ENCODE data around the gene ADAMTS7.
"Not testable (repeated sequence)": the region's sequence is repeated elsewhere in the genome, so short reads cannot be mapped to it uniquely, and the experiment has no call there.

ADAMTS7 gene

DNA sequence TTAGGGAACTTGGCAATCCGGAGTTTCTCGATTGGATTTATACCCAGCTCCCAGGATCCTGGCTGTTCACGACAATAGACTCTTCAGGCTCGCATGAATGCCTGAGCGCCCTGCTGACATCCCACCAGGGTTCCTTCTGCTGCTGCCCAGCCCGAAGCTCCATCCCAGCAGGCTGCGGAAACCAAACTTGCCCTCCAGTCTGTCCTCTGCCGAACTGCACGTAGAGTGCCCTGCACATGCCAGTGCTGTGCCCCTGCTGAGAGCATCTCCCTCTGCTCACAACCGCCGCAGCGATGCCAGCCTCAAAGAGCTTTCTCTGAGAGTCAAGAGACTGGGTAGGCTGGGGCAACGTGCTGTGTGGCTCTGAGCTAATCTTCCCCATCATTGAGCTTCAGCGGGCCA is 6.9 kb downstream of the ADAMTS7 start:
- H3K27me3 ChIP-seq (ENCODE audit: control insufficient read depth in 2 of 2, insufficient read depth in 2 of 2, low read length in 2 of 2): peaks cover 5 to 6% of the 10 kb centered on the region in 2 donors
- H3K27ac ChIP-seq (ENCODE audit: low read depth in 2 of 2, low read length in 2 of 2): no peak overlapping the region
- no peak overlapping the region for H3K9ac ChIP-seq (ENCODE audit: low read depth in 1 of 2, low read length in 2 of 2)
- no peak overlapping the region for H3K4me3 ChIP-seq (ENCODE audit: low read length in 2 of 2)
- no peaks in the 10 kb centered on the region for H3K9me3 ChIP-seq (ENCODE audit: control insufficient read depth in 2 of 2, low read length in 2 of 2)
- no peaks in the 10 kb centered on the region for H3K36me3 ChIP-seq (ENCODE audit: control insufficient read depth in 2 of 2, insufficient read depth in 2 of 2, low read length in 2 of 2)
- no peaks in the 10 kb centered on the region for H3K4me1 ChIP-seq (ENCODE audit: control insufficient read depth in 2 of 2, insufficient read depth in 2 of 2, low read length in 2 of 2)

DNA sequence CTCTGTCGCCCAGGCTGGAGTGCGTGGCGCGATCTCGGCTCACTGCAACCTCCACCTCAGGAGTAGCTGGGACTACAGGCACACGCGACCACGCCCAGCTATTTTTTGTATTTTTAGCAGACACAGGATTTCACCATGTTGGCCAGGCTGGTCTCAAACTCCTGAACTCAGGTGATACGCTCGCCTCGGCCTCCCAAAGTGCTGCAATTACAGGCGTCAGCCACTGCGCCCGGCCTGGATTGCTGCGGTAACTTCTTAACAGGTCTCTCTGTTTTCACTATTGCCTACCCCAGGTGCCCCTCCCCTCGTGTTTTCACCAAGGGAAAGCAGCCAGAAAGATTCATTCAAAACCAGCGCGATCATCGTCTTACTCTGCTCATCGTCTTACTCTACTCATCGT is 10.5 kb downstream of the ADAMTS7 start:
- no peak overlapping the region for H3K9ac ChIP-seq (ENCODE audit: low read depth in 1 of 2, low read length in 2 of 2)
- no peaks in the 10 kb centered on the region for H3K36me3 ChIP-seq (ENCODE audit: control insufficient read depth in 2 of 2, insufficient read depth in 2 of 2, low read length in 2 of 2)
- H3K27me3 ChIP-seq (ENCODE audit: control insufficient read depth in 2 of 2, insufficient read depth in 2 of 2, low read length in 2 of 2): no peaks in the 10 kb centered on the region
- H3K4me3 ChIP-seq (ENCODE audit: low read length in 2 of 2): no peak overlapping the region
- H3K9me3 ChIP-seq (ENCODE audit: control insufficient read depth in 2 of 2, low read length in 2 of 2): no peaks in the 10 kb centered on the region
- no peaks in the 10 kb centered on the region for H3K4me1 ChIP-seq (ENCODE audit: control insufficient read depth in 2 of 2, insufficient read depth in 2 of 2, low read length in 2 of 2)
- H3K27ac ChIP-seq (ENCODE audit: low read depth in 2 of 2, low read length in 2 of 2): no peak overlapping the region

GRCh38 chr15:78800189-78800588 is 11.1 kb downstream of the ADAMTS7 start:
- no peak overlapping the region for H3K27ac ChIP-seq (ENCODE audit: low read depth in 2 of 2, low read length in 2 of 2)
- no peak overlapping the region for H3K4me3 ChIP-seq (ENCODE audit: low read length in 2 of 2)
- H3K27me3 ChIP-seq (ENCODE audit: control insufficient read depth in 2 of 2, insufficient read depth in 2 of 2, low read length in 2 of 2): no peaks in the 10 kb centered on the region
- H3K9me3 ChIP-seq (ENCODE audit: control insufficient read depth in 2 of 2, low read length in 2 of 2): no peaks in the 10 kb centered on the region
- H3K4me1 ChIP-seq (ENCODE audit: control insufficient read depth in 2 of 2, insufficient read depth in 2 of 2, low read length in 2 of 2): no peaks in the 10 kb centered on the region
- no peak overlapping the region for H3K9ac ChIP-seq (ENCODE audit: low read depth in 1 of 2, low read length in 2 of 2)
- H3K36me3 ChIP-seq (ENCODE audit: control insufficient read depth in 2 of 2, insufficient read depth in 2 of 2, low read length in 2 of 2): no peaks in the 10 kb centered on the region

DNA sequence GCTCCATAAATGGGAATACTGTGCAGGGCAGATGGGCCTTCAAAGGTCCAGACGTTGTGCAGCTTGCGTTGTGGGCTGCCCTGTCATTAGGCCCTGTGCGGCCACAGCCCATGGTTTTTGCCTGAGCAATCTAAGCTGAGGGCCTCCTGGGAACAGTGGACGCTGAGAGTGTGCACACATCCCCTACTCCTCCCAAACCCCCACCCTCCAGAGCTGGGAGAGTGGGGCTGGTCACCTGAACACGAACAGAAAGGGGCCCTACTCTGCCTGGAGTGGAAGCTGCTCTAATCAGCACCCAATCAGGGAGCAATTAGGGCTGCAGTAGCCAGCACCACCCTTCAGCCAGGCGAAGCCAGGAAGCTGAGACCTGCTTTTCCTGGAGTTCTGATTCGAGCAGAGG is 12.2 kb downstream of the ADAMTS7 start:
- not testable (repeated sequence) for H3K4me1 ChIP-seq (ENCODE audit: control insufficient read depth in 2 of 2, insufficient read depth in 2 of 2, low read length in 2 of 2); H3K36me3 ChIP-seq (ENCODE audit: control insufficient read depth in 2 of 2, insufficient read depth in 2 of 2, low read length in 2 of 2); H3K9ac ChIP-seq (ENCODE audit: low read depth in 1 of 2, low read length in 2 of 2); H3K27me3 ChIP-seq (ENCODE audit: control insufficient read depth in 2 of 2, insufficient read depth in 2 of 2, low read length in 2 of 2); H3K4me3 ChIP-seq (ENCODE audit: low read length in 2 of 2); H3K9me3 ChIP-seq (ENCODE audit: control insufficient read depth in 2 of 2, low read length in 2 of 2); H3K27ac ChIP-seq (ENCODE audit: low read depth in 2 of 2, low read length in 2 of 2)

GRCh38 chr15:78798355-78798754 is 12.9 kb downstream of the ADAMTS7 start:
- not testable (repeated sequence) for H3K9ac ChIP-seq (ENCODE audit: low read depth in 1 of 2, low read length in 2 of 2); H3K4me3 ChIP-seq (ENCODE audit: low read length in 2 of 2); H3K36me3 ChIP-seq (ENCODE audit: control insufficient read depth in 2 of 2, insufficient read depth in 2 of 2, low read length in 2 of 2); H3K27me3 ChIP-seq (ENCODE audit: control insufficient read depth in 2 of 2, insufficient read depth in 2 of 2, low read length in 2 of 2); H3K27ac ChIP-seq (ENCODE audit: low read depth in 2 of 2, low read length in 2 of 2); H3K9me3 ChIP-seq (ENCODE audit: control insufficient read depth in 2 of 2, low read length in 2 of 2); H3K4me1 ChIP-seq (ENCODE audit: control insufficient read depth in 2 of 2, insufficient read depth in 2 of 2, low read length in 2 of 2)

DNA sequence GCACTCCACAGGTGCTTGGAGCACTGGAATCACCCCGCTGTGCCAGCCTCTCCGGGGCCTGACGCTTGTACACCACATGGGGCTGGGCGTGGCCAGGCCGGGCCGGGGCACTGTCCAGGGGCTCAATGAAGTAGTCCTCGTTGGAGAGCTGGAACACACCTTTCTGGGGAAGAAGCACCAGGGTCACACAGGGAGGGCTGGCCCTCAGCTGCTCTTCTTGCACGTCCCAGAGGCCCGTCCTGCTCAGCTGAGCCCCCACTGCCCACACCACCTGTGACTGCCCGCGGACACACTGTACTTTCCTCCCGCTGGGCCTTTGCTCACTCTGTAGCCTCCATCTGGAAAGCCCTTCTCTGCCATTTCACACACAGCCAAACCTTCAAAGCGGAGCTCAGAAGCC is 13.3 kb downstream of the ADAMTS7 start:
- H3K9me3 ChIP-seq (ENCODE audit: control insufficient read depth in 2 of 2, low read length in 2 of 2): no peaks in the 10 kb centered on the region
- no peak overlapping the region for H3K4me3 ChIP-seq (ENCODE audit: low read length in 2 of 2)
- H3K4me1 ChIP-seq (ENCODE audit: control insufficient read depth in 2 of 2, insufficient read depth in 2 of 2, low read length in 2 of 2): no peaks in the 10 kb centered on the region
- H3K36me3 ChIP-seq (ENCODE audit: control insufficient read depth in 2 of 2, insufficient read depth in 2 of 2, low read length in 2 of 2): no peaks in the 10 kb centered on the region
- H3K27me3 ChIP-seq (ENCODE audit: control insufficient read depth in 2 of 2, insufficient read depth in 2 of 2, low read length in 2 of 2): no peaks in the 10 kb centered on the region
- H3K27ac ChIP-seq (ENCODE audit: low read depth in 2 of 2, low read length in 2 of 2): no peak overlapping the region
- H3K9ac ChIP-seq (ENCODE audit: low read depth in 1 of 2, low read length in 2 of 2): no peak overlapping the region

GRCh38 chr15:78796510-78796909 is 14.8 kb downstream of the ADAMTS7 start:
- Histone ChIP-seq H3K9ac (ENCODE audit: low read depth in 1 of 2, low read length in 2 of 2) (no peak overlapping the region), H3K36me3 (ENCODE audit: control insufficient read depth in 2 of 2, insufficient read depth in 2 of 2, low read length in 2 of 2) (no peaks in the 10 kb centered on the region), H3K4me3 (ENCODE audit: low read length in 2 of 2) (no peak overlapping the region), H3K4me1 (ENCODE audit: control insufficient read depth in 2 of 2, insufficient read depth in 2 of 2, low read length in 2 of 2) (no peaks in the 10 kb centered on the region), H3K9me3 (ENCODE audit: control insufficient read depth in 2 of 2, low read length in 2 of 2) (no peaks in the 10 kb centered on the region), H3K27me3 (ENCODE audit: control insufficient read depth in 2 of 2, insufficient read depth in 2 of 2, low read length in 2 of 2) (no peaks in the 10 kb centered on the region), H3K27ac (ENCODE audit: low read depth in 2 of 2, low read length in 2 of 2) (no peak overlapping the region)

GRCh38 chr15:78795043-78795442 is 16.2 kb downstream of the ADAMTS7 start:
- no peak overlapping the region for H3K27ac ChIP-seq (ENCODE audit: low read depth in 2 of 2, low read length in 2 of 2)
- no peak overlapping the region for H3K4me3 ChIP-seq (ENCODE audit: low read length in 2 of 2)
- H3K36me3 ChIP-seq (ENCODE audit: control insufficient read depth in 2 of 2, insufficient read depth in 2 of 2, low read length in 2 of 2): no peaks in the 10 kb centered on the region
- no peaks in the 10 kb centered on the region for H3K4me1 ChIP-seq (ENCODE audit: control insufficient read depth in 2 of 2, insufficient read depth in 2 of 2, low read length in 2 of 2)
- no peaks in the 10 kb centered on the region for H3K27me3 ChIP-seq (ENCODE audit: control insufficient read depth in 2 of 2, insufficient read depth in 2 of 2, low read length in 2 of 2)
- H3K9ac ChIP-seq (ENCODE audit: low read depth in 1 of 2, low read length in 2 of 2): no peak overlapping the region
- H3K9me3 ChIP-seq (ENCODE audit: control insufficient read depth in 2 of 2, low read length in 2 of 2): no peaks in the 10 kb centered on the region

DNA sequence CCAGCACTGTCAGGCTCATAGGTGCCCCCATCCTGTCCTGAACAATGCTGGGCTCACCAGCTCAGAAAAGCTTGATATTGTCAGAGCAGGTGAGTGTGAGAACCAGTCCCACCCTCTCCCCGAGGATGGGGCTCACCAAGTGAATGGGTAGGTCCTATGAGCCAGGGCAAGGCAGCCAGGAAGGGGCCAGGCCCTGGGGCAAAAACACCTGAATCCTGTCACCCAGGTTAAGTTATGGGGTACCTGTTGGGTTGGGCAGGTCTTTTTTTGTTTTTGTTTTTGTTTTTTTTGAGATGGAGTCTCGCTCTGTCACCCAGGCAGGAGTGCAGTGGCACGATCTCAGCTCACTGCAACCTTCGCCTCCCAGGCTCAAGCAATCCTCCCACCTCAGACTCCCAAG is 16.8 kb downstream of the ADAMTS7 start:
- H3K4me1 ChIP-seq (ENCODE audit: control insufficient read depth in 2 of 2, insufficient read depth in 2 of 2, low read length in 2 of 2); H3K27ac ChIP-seq (ENCODE audit: low read depth in 2 of 2, low read length in 2 of 2); H3K9ac ChIP-seq (ENCODE audit: low read depth in 1 of 2, low read length in 2 of 2); H3K9me3 ChIP-seq (ENCODE audit: control insufficient read depth in 2 of 2, low read length in 2 of 2); H3K27me3 ChIP-seq (ENCODE audit: control insufficient read depth in 2 of 2, insufficient read depth in 2 of 2, low read length in 2 of 2); H3K4me3 ChIP-seq (ENCODE audit: low read length in 2 of 2); H3K36me3 ChIP-seq (ENCODE audit: control insufficient read depth in 2 of 2, insufficient read depth in 2 of 2, low read length in 2 of 2): not testable (repeated sequence)

DNA sequence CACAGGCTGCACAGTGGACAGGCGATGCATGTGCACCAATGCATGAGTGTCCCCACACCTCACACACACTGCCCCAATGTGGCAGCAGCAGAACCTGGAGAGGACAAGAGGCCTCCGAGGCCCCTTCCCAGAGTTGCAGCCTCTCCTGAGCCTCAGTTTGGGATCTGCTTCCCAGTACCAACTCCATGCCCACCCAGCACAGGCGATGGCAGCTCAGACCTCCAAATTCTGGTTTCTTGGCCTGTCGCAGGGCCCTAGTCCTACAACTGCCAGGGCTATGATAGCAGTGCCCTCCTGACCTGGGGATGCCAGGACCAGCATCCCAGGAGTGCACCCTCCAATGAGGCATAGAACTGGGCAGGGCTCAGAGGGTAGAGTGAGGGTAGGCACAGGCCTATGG is 19.9 kb downstream of the ADAMTS7 start:
- H3K9ac ChIP-seq (ENCODE audit: low read depth in 1 of 2, low read length in 2 of 2): no peak overlapping the region
- no peak overlapping the region for H3K4me3 ChIP-seq (ENCODE audit: low read length in 2 of 2)
- H3K27me3 ChIP-seq (ENCODE audit: control insufficient read depth in 2 of 2, insufficient read depth in 2 of 2, low read length in 2 of 2): no peaks in the 10 kb centered on the region
- H3K4me1 ChIP-seq (ENCODE audit: control insufficient read depth in 2 of 2, insufficient read depth in 2 of 2, low read length in 2 of 2): no peaks in the 10 kb centered on the region
- no peaks in the 10 kb centered on the region for H3K9me3 ChIP-seq (ENCODE audit: control insufficient read depth in 2 of 2, low read length in 2 of 2)
- H3K27ac ChIP-seq (ENCODE audit: low read depth in 2 of 2, low read length in 2 of 2): no peak overlapping the region
- no peaks in the 10 kb centered on the region for H3K36me3 ChIP-seq (ENCODE audit: control insufficient read depth in 2 of 2, insufficient read depth in 2 of 2, low read length in 2 of 2)

GRCh38 chr15:78790027-78790426 is 21.2 kb downstream of the ADAMTS7 start:
- H3K36me3 ChIP-seq (ENCODE audit: control insufficient read depth in 2 of 2, insufficient read depth in 2 of 2, low read length in 2 of 2): no peaks in the 10 kb centered on the region
- no peak overlapping the region for H3K9ac ChIP-seq (ENCODE audit: low read depth in 1 of 2, low read length in 2 of 2)
- H3K9me3 ChIP-seq (ENCODE audit: control insufficient read depth in 2 of 2, low read length in 2 of 2): no peaks in the 10 kb centered on the region
- H3K4me1 ChIP-seq (ENCODE audit: control insufficient read depth in 2 of 2, insufficient read depth in 2 of 2, low read length in 2 of 2): no peaks in the 10 kb centered on the region
- no peaks in the 10 kb centered on the region for H3K27me3 ChIP-seq (ENCODE audit: control insufficient read depth in 2 of 2, insufficient read depth in 2 of 2, low read length in 2 of 2)
- H3K27ac ChIP-seq (ENCODE audit: low read depth in 2 of 2, low read length in 2 of 2): no peak overlapping the region
- H3K4me3 ChIP-seq (ENCODE audit: low read length in 2 of 2): no peak overlapping the region

All from mucosa of rectum (tissue), 2 donors.